A549 (cell line): ENCODE data around the gene DRAXIN. TPM values are rescaled to one million over a fixed set of nuclear protein-coding genes. Genes with fewer than 3 reads are reported as not detected.
A peak's percentile ranks its signal among the peaks of the same experiment; 100 is the strongest.
"Not testable (repeated sequence)": the region's sequence is repeated elsewhere in the genome, so short reads cannot be mapped to it uniquely, and the experiment has no call there.

Experiments
- ATAC-seq, 2 experiments: fragments of 200-7000 bp in 1 of 2; fragments of >200 bp in 1 of 2; cut with Nextera tagmentation in 1 of 2; cut with Tn5 transposase in 1 of 2; 3 replicates each; pipeline versions ENCODE4 v1.8.0 to v1.9.1; 2018 to 2020; ENCODE audit warnings: mild to moderate bottlenecking in 1 of 2, moderate library complexity in 1 of 2
- CTCF ChIA-PET: fragments of 300-600 bp; sonication (Branson Sonifier 250); formaldehyde crosslinking; extraction: SDS; loops from one replicate; lab custom pipeline; 2021; ENCODE audit warnings: antibody characterized with exemption, inconsistent platforms; lab: Yijun Ruan, JAX
- POLR2A ChIA-PET: fragments of 350-600 bp; formaldehyde crosslinking; extraction: SDS; loops from one replicate; lab custom pipeline; 2021; ENCODE audit warnings: antibody characterized with exemption, inconsistent platforms; lab: Yijun Ruan, JAX
- DNase-seq, 2 experiments: peaks; one replicate each; pipeline versions ENCODE4 v3.0.0 to v3.0.0-alpha.2; 2011 to 2016; ENCODE audit warnings: low read depth in 1 of 2, low spot score in 1 of 2
- FAIRE-seq: peaks from 2 replicates; lab custom pipeline; 2011; peaks lifted over from hg19 to GRCh38; lab: Jason Lieb, UNC
- H3K27ac ChIP-seq, 2 experiments: fragments of >200 bp; sonication (Bioruptor Twin); formaldehyde crosslinking; 3 replicates each; pipeline ENCODE4 v1.5.1; 2016 to 2017
- H3K4me1 ChIP-seq: fragments of >200 bp; sonication (Bioruptor Twin); formaldehyde crosslinking; 3 replicates; pipeline ENCODE4 v1.6.1; 2016
- H3K4me2 ChIP-seq: fragments of >200 bp; sonication (Bioruptor Twin); formaldehyde crosslinking; 3 replicates; pipeline ENCODE4 v1.6.1; 2016
- H3K4me3 ChIP-seq: fragments of >200 bp; sonication (Bioruptor Twin); formaldehyde crosslinking; 3 replicates; pipeline ENCODE4 v1.5.1; 2016
- H3K9me3 ChIP-seq: fragments of >200 bp; sonication (Bioruptor Twin); formaldehyde crosslinking; 3 replicates; pipeline ENCODE4 v1.6.1; 2016
- CBX2 ChIP-seq: fragments of 200-600 bp; sonication (generic); IDR thresholded peaks from 2 replicates; pipeline ENCODE4 v1.6.1; 2016; ENCODE audit warnings: low read depth, mild to moderate bottlenecking, borderline replicate concordance
- CEBPB ChIP-seq, 2 experiments: fragments of >200 bp in 1 of 2; sonication (Bioruptor Twin) in 1 of 2; formaldehyde crosslinking in 1 of 2; IDR thresholded peaks; 2 replicates each; pipeline ENCODE4 v1.6.1; 2012 to 2016
- CHD2 ChIP-seq: fragments of 150-350 bp; IDR thresholded peaks from 2 replicates; pipeline ENCODE4 v1.6.1; 2014; ENCODE audit warnings: low read length; ENCODE audit not compliant: partially characterized antibody
- CTCF ChIP-seq: fragments of >200 bp; sonication (Bioruptor Twin); formaldehyde crosslinking; IDR thresholded peaks from 3 replicates; pipeline ENCODE4 v1.5.1; 2016
- EHF ChIP-seq: fragments of 250-450 bp; sonication (Bioruptor Pico); IDR thresholded peaks from 2 replicates; pipeline ENCODE4 v1.5.0; 2020; ENCODE audit warnings: mild to moderate bottlenecking
- FOSL2 ChIP-seq, 2 experiments: fragments of 450-650 bp in 1 of 2; fragments of >200 bp in 1 of 2; sonication (Bioruptor Twin) in 1 of 2; formaldehyde crosslinking; IDR thresholded peaks; 2 replicates each; pipeline versions ENCODE4 v1.5.0 to v1.6.1; 2016 to 2020; ENCODE audit warnings: mild to moderate bottlenecking in 1 of 2, moderate library complexity in 1 of 2
- FOXS1 ChIP-seq: fragments of 250-450 bp; sonication (Bioruptor Pico); IDR thresholded peaks from 2 replicates; pipeline ENCODE4 v1.5.0; 2020; ENCODE audit warnings: mild to moderate bottlenecking, moderate library complexity
- HEYL ChIP-seq: fragments of 250-450 bp; sonication (Bioruptor Pico); IDR thresholded peaks from 2 replicates; pipeline ENCODE4 v1.8.0; 2021; ENCODE audit warnings: mild to moderate bottlenecking, moderate library complexity
- HOXB5 ChIP-seq: fragments of 250-450 bp; sonication (Bioruptor Pico); IDR thresholded peaks from 2 replicates; pipeline ENCODE4 v1.5.0; 2020; ENCODE audit warnings: mild to moderate bottlenecking, moderate library complexity
- JUNB ChIP-seq: fragments of >200 bp; sonication (Bioruptor Twin); formaldehyde crosslinking; IDR thresholded peaks from 2 replicates; pipeline ENCODE4 v1.6.1; 2016
- KDM5A ChIP-seq: fragments of 200-600 bp; sonication (generic); IDR thresholded peaks from 2 replicates; pipeline ENCODE4 v1.6.1; 2016; ENCODE audit warnings: antibody characterized with exemption, mild to moderate bottlenecking
- MAX ChIP-seq: IDR thresholded peaks from 2 replicates; pipeline ENCODE4 v1.6.1; 2012
- RAD21 ChIP-seq, 2 experiments: fragments of >200 bp in 1 of 2; sonication (Bioruptor Twin) in 1 of 2; formaldehyde crosslinking in 1 of 2; IDR thresholded peaks in 1 of 2; conservative IDR thresholded peaks in 1 of 2; 2 replicates in 1 of 2; 3 replicates in 1 of 2; pipeline ENCODE4 v1.6.1; 2012 to 2018; ENCODE audit warnings: inconsistent platforms in 1 of 2
- RARB ChIP-seq: fragments of 250-450 bp; sonication (Bioruptor Pico); IDR thresholded peaks from 2 replicates; pipeline ENCODE4 v1.8.0; 2021; ENCODE audit warnings: mild to moderate bottlenecking, moderate library complexity
- REST ChIP-seq: fragments of 200-600 bp; sonication (generic); IDR thresholded peaks from 2 replicates; pipeline ENCODE4 v1.6.1; 2016; ENCODE audit warnings: antibody characterized with exemption, mild to moderate bottlenecking, moderate library complexity
- RNF2 ChIP-seq: fragments of 200-600 bp; sonication (generic); IDR thresholded peaks from 2 replicates; pipeline ENCODE4 v1.6.1; 2016; ENCODE audit warnings: low read depth, mild to moderate bottlenecking, antibody characterized with exemption, moderate library complexity, borderline replicate concordance
- SMC3 ChIP-seq: fragments of >200 bp; sonication (Bioruptor Twin); formaldehyde crosslinking; IDR thresholded peaks from 3 replicates; pipeline ENCODE4 v1.6.1; 2018; ENCODE audit warnings: inconsistent platforms
- TFCP2L1 ChIP-seq: fragments of 250-450 bp; sonication (Bioruptor Pico); IDR thresholded peaks from 2 replicates; pipeline ENCODE4 v1.5.0; 2021; ENCODE audit warnings: mild to moderate bottlenecking
- USF2 ChIP-seq: fragments of 450-650 bp; IDR thresholded peaks from 2 replicates; pipeline ENCODE4 v1.6.1; 2014; ENCODE audit warnings: antibody characterized with exemption
- ZC3H11A ChIP-seq: fragments of 450-650 bp; IDR thresholded peaks from 2 replicates; pipeline ENCODE4 v1.6.1; 2014; ENCODE audit warnings: antibody characterized with exemption, mild to moderate bottlenecking
- ZFP36 ChIP-seq: fragments of 450-650 bp; IDR thresholded peaks from 2 replicates; pipeline ENCODE4 v1.6.1; 2014; ENCODE audit warnings: borderline replicate concordance; ENCODE audit not compliant: partially characterized antibody
- WGBS: methylation state at CpG from one replicate; pipeline ENCODE4 v1.1.6; 2017; ENCODE audit errors: missing lambda C conversion rate; 5-methylcytosine and 5-hydroxymethylcytosine counted together
- polyA plus RNA-seq, 4 experiments: library from polyadenylated mRNA; depleted of rRNA in 3 of 4; stranded (reverse); fragments of >200 nt; fragmentation: RNase III in 1 of 4; extraction: RNeasy Plus Mini Kit Qiagen cat#74134 plus additional on column Dnase treatment in 1 of 4; gene quantifications; 2 replicates in 3 of 4; 3 replicates in 1 of 4; pipeline ENCODE4 v1.2.3, GENCODE V29; 2011 to 2017

The DRAXIN gene
- polyA plus RNA-seq, 2 of the 4 experiments (the other 2 are of a cell fraction), result 0.03 TPM; not detected in 1

DNA sequence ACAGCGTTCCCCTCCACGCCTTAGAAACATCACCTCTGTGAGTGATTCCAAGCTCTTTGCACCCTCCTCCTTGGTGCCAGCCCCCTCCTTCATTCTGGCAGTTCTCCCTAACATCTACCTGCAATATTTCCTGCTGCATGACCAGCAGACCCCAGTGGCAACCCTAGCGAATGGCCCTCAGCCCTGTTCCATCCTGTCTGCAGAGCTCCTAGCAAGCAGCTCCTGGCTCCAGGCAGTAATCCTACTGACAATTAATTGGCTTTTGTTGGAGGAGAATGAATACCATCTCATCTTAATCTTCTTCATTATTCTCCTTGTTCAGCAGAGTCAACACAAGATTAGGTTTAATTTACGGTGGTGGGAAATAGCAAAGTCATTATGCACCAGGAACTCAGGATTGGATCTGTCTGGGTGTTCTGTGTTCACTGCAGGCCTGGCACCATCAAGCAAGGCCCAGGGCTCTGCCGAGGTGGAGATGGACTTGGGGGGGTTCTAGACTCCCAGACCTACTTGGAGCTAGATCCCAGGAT lies 49.7 kb upstream of the DRAXIN start (continued):
- TF ChIP-seq HOXB5 (CRISPR knock-in tag) (no peak), CEBPB (IDR thresholded peaks at IDR 0.05) (no peak)

DNA sequence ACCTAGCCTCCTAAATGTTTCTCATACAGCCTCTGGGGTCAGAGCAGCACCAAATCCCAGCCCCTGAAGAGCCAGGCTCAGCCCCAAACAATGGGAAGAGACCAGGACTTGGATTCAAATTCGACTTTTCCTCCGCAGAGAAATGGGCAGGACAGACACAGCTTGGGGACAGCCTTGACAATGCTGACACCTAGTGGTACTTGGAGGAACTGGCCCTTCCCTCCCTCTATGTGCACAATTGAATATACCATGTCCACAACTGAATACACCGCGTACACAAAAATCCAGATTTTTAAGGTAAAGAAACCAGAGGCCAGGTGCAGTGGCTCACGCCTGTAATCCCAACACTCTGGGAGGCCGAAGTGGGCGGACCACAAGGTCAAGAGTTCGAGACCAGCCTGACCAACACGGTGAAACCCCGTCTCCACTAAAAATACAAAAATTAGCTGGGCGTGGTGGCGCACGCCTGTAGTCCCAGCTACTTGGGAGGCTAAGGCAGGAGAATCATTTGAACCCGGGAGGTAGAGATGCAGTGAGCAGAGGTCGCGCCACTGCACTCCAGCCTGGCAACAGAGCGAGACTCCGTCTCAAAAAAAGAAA lies 49.0 kb upstream of the DRAXIN start:
- H3K4me2 ChIP-seq, H3K27ac ChIP-seq, H3K4me3 ChIP-seq, H3K9me3 ChIP-seq, POLR2A ChIA-PET, H3K4me1 ChIP-seq: not testable (repeated sequence)
- WGBS, result 43% methylated on average over 18 of the region's 18 CpGs
- FAIRE-seq, result peak; percentile 13
- TF ChIP-seq SMC3 (peak; percentile 63), CTCF (peak; percentile 78), RAD21 (conservative IDR thresholded peaks at IDR 0.05 in 1 of 2, IDR thresholded peaks at IDR 0.05 in 1 of 2) (peak; percentile 88 to 95)
- CTCF ChIA-PET, result interaction anchor here (0.6 to 11.1 kb wide), 53 partner anchors 8 to 605 kb away, joined by 3 to 124 read pairs (median 3); partner anchors contain the start of gene DISP3
- ATAC-seq, result peak; percentile 58 to 82; a peak in 3 of 6 replicates
- peak; percentile 58 to 68 for DNase-seq

GRCh38 chr1:11643782-11644181 lies 47.7 kb upstream of the DRAXIN start:
- DNase-seq (no peak), ATAC-seq (no peak), FAIRE-seq (no peak)
- TF ChIP-seq USF2 (no peak), FOXS1 (CRISPR knock-in tag) (no peak), HEYL (no peak), FOSL2 (IDR thresholded peaks at IDR 0.05) (no peak), FOSL2 (CRISPR knock-in tag; IDR thresholded peaks at IDR 0.05) (no peak), TFCP2L1 (CRISPR knock-in tag) (no peak), RARB (CRISPR knock-in tag) (no peak), KDM5A (no peak), ZC3H11A (no peak), JUNB (no peak), MAX (no peak), REST (no peak), RNF2 (no peak), ZFP36 (no peak), CBX2 (no peak), EHF (CRISPR knock-in tag) (no peak), CHD2 (no peak)
- Histone ChIP-seq H3K4me2 (no peak overlapping the region), H3K4me3 (no peak overlapping the region), H3K27ac (no peak overlapping the region), H3K9me3 (no peaks in the 10 kb centered on the region), H3K4me1 (no peaks in the 10 kb centered on the region)
- ChIA-PET POLR2A (no interaction called here), CTCF (interaction anchor here (0.5 to 11.1 kb wide), 25 partner anchors 11 to 905 kb away, joined by 3 to 124 read pairs (median 4); partner anchors contain the start of gene DISP3)
- WGBS, result 38% methylated on average over 5 of the region's 5 CpGs
